Anterior cingulate cortex (tissue), 58 donors: ENCODE data around the gene POU2AF3.

Source experiments
- DNase-seq, 58 donors: peaks; one replicate each; lab custom pipeline; 2025; lab: John Stamatoyannopoulos, UW

POU2AF3 gene

GRCh38 chr11:111324277-111324720, 26.0 kb downstream of the POU2AF3 start:
- peak in 11 of 58 donors; percentile 8 to 33 (median 17) for DNase-seq

- DNase-seq = no peak
Observed at GRCh38 chr11:111325259-111325658, 26.9 kb downstream of the POU2AF3 start.

GRCh38 chr11:111326824-111327223, 28.5 kb downstream of the POU2AF3 start:
- no peak for DNase-seq

GRCh38 chr11:111327908-111328624, 29.7 kb downstream of the POU2AF3 start:
- DNase-seq = peak in 16 of 58 donors; percentile 6 to 45 (median 22)

- peak in 40 of 58 donors; percentile 13 to 82 (median 40) for DNase-seq
Observed at GRCh38 chr11:111329306-111330204, 31.2 kb downstream of the POU2AF3 start.

- DNase-seq = no peak
Observed at GRCh38 chr11:111330234-111330893, 32.0 kb downstream of the POU2AF3 start.

- no peak for DNase-seq
Observed at GRCh38 chr11:111331711-111332479, 33.5 kb downstream of the POU2AF3 start.

- no peak for DNase-seq
Observed at GRCh38 chr11:111334532-111335502, 36.5 kb downstream of the POU2AF3 start.

GRCh38 chr11:111335549-111335948, 37.2 kb downstream of the POU2AF3 start:
- no peak for DNase-seq

- no peak for DNase-seq
Observed at GRCh38 chr11:111336062-111336461, 37.7 kb downstream of the POU2AF3 start.

- DNase-seq = no peak
Observed at GRCh38 chr11:111336582-111337256, 38.4 kb downstream of the POU2AF3 start.

GRCh38 chr11:111339758-111340388, 41.5 kb downstream of the POU2AF3 start:
- DNase-seq = no peak

- DNase-seq = no peak
Observed at GRCh38 chr11:111342329-111342728, 44.0 kb downstream of the POU2AF3 start.

- no peak for DNase-seq
Observed at GRCh38 chr11:111344032-111344431, 45.7 kb downstream of the POU2AF3 start.

GRCh38 chr11:111347002-111347722, 48.8 kb downstream of the POU2AF3 start:
- no peak for DNase-seq

GRCh38 chr11:111347723-111348115, 49.4 kb downstream of the POU2AF3 start:
- DNase-seq = no peak

GRCh38 chr11:111348147-111348546, 49.8 kb downstream of the POU2AF3 start:
- no peak for DNase-seq
